NCI-H1105 treated with DMSO at 0.1 percent for 48 hours (cell line): ENCODE measurements around the gene ZNHIT6.
A peak's percentile ranks its signal among the peaks of the same experiment; 100 is the strongest.
"Not testable (repeated sequence)": the region's sequence is repeated elsewhere in the genome, so short reads cannot be mapped to it uniquely, and the experiment has no call there.

Experiments used
- DNase-seq: peaks from one replicate; lab custom pipeline; 2025; lab: John Stamatoyannopoulos, UW

The ZNHIT6 gene

DNA sequence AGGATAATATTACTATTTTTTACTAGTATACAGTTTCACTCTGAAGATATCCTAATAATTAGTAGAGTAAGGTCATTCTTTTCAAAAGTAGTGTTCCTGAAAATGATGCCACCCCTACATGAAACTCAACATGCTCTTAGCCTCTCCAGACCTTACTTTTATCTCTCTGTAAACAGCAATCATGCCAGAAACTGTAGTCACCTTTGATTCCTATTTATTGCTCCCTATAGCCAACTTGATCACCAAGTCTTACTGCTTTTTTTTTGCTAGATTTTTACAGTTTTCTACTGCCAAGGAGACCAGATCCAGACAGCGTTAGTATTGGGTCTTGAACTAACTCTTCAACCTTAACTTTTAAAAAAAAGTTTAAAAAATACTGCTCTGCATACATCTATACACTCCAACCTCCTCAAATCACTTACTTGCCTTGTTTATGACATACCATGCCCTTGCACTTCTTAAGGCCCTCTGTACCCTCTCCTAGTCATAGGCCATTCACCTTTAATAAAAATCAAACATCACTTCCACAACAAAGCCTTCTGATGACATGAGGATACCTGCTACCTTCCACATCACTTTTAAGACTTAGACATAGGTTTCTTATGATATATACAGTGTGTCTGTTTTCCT lies 36.1 kb downstream of the ZNHIT6 start:
- DNase-seq, result no peak

DNA sequence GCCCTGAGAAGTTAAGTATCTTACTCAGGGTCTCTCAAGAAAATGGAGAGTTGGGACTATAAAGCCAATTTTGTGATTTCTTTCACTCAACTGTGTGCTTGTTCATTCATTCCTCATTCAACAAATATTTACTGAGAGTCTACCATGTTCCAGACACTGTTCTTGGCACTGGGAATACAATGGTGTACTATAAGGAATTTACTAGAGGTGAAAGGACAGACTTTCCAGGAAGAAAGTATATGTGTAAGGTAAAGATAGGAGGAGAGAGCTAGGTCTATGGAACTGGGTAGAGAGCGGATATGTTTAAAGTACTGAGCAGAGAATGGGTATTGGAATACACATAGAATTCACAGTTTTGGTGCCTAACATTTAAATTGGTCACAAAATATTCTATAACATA lies 42.3 kb downstream of the ZNHIT6 start:
- no peak for DNase-seq

DNA sequence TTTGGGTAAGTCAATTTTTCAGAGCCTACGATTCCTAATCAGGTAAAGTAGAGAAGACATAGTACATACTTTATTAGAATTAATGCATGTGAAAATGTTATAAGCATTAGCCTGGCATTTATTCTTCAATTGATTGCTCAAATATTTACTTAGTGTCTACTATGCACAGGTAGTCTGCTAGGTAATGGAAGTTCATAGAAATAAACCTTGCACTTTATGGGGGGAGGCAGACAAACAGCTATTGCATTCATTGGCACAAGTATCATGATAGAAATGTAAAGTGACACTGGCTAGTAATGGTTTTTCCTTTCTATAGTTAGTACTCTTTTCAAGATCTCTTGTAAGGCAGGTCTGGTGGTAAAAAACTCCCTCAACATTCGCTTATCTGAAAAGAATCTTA lies 44.9 kb downstream of the ZNHIT6 start:
- DNase-seq, result no peak

DNA sequence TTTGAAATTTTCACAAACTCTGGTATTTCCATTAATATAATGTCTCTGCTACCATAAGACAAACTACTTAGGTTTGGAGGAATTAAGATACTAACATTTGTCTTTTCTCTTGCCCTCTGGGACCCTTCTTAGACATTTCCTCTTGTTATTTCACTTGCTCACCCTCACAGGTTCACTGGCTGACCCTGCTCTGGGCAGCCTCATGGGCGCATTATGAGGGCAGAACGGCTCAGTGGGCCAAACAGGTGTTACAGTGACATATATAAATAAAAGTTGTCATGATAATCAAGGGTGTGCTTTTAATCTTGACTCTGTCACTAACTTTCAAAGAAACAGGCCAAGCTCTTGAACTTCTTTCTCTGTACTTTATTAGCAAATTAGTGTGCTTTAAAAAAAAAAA lies 46.5 kb downstream of the ZNHIT6 start:
- DNase-seq, result no peak

DNA sequence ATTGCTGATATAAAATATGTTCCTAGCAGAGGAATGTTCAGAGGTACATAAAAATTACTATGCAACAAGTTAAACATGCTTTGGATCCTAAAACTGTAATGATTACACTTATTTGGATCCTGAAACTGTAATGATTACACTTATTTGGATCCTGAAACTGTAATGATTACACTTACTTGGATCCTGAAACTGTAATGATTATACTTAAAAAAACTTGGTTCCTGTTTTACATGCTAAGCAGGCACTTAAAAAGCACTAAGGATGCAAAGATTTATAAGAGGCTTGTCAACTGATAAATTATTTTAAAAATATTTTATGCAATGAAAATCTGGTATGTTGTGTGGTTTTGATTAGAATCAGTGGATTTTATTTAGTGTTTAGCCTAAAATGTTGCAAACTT lies 47.7 kb downstream of the ZNHIT6 start:
- DNase-seq, result no peak

DNA sequence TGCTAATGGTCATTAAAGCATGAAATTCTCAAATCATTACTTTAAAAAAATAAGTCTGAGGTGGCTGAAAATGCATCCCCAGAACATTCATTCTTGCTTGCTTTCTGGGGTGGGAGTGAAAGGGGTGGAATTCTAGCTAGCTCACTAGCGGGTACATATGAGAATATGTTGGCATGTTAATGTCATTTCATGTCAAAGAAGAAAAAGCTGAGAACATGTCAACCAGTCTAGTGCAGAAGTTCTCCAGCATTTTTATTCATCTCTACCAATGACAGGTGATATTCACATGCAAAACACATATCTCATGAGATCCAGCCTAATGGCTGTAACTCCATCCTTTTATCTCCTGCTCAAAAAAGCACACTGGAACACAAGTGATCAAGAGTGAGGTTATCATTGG lies 49.1 kb downstream of the ZNHIT6 start:
- DNase-seq, result no peak

DNA sequence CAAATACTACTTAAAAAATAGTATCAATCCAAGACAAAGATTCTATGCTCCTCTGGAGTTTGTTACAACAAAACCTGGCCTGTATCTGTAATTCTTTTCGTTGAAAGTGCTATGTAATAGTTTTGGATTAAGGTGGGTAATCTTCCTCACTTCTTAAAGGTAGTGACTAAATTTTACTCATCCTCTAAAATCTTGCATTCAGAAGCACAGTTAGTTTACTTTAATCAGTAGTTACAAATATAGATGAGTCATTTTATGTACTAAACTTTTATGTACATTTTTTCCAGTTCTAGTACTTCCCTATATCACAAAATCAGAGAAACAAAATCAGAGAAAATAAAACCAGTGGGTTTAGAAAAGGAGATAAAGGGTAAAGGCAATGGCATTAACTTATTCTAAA lies 51.3 kb downstream of the ZNHIT6 start:
- DNase-seq, result no peak

DNA sequence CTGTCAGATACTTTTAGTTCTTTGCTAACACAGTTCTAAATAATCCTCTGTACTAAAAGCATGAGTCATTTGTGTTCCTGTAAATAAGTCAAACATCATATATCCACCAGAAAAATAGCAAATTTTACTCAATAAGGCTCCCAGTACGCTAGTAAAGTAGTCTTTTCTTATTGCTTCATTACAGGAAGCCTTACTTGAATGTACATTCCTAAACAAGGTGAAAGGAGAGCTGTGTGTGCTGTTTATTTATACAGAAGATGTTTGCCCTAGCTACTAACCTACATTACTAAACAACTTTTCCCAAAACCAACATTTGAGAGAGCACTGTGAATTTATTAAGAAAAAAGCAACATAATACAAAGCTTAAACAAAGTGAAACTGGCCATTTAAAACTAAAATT lies 52.0 kb downstream of the ZNHIT6 start:
- no peak for DNase-seq

DNA sequence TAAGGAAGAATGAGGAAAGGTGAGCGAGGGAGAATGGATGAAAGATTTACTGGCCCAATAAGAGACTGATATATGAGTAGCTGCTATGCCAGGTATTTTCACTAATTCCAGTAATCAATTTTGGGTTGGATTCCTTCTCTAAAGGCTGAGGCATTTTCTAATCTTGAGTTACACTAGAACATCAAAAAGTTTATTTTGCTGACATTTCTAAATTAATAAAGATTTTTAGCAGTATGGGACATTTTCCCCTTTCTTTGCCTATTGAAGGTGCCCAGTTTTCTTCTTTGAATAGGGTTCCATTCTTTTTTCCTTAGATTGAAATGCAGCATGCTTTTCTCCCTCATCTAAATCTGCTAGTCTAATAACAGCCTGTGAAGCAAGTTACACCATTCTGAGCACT lies 52.9 kb downstream of the ZNHIT6 start:
- DNase-seq, result no peak

DNA sequence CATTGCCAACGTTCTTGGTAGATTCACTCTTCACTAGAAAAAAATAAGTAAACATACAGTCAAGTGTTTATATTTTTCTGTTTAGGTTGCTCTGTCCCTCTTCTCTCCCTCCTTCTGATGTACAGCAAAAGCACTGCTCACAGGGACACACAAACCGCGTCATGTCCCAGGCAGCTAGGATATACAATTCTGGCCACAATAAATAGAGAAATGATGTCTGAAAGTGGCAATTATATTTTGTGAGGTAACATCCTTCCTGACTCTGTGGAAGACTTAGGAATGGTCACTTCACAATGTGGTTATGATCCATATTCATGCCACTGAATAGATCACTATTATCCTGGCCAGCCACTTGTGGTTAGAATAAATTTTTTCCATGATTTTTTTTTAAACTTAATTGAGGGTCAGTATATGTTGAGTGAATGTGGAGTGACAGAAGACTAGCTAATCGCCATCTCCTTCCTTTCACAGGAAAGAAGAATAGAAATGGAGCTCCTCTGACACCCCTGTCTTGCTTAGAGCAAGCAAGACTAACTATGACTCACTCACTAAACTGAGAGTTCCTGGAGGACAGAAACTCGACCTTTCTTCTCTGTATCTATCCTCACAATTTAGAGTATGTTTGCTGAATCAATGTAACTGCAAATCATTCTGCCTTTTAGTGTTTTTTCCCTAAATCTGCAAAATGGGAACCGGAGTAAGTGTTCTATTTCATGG lies 54.0 kb downstream of the ZNHIT6 start:
- no peak for DNase-seq

DNA sequence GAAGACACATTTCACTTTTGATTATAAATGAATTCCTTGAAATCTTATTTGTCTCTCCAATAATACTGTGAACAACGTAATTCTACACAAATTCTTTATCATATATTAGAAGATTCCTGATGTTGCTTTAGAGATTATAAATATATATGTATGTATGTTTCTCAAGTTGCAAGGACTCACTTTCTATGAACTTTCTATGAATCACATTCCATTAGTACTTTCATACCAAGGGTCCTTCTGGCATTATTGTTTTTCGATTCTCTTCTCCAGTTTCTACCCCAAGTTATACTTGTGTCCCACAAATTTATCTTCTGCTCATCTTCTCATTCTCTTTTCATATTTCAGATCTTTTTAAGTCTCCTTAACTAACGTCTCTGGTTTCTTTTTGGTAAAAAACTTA lies 55.9 kb downstream of the ZNHIT6 start:
- no peak for DNase-seq

DNA sequence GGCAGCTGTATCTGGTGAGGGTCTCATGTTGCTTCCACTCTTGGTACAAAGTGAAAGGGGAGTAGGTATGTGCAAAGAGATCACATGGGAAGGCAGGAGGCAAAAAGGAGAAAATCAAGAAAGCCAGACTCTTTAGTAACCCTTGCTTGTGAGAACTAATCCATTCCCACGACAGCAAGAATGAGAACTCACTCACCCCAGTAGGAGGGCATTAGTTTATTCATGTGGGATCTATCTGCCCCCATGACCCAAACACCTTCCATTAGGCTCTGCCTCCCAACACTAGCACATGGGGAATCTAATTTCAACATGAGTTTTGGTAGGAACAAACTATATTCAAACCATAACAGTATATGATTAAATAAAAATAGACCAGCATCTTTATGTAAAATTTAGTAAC lies 57.6 kb downstream of the ZNHIT6 start:
- no peak for DNase-seq

DNA sequence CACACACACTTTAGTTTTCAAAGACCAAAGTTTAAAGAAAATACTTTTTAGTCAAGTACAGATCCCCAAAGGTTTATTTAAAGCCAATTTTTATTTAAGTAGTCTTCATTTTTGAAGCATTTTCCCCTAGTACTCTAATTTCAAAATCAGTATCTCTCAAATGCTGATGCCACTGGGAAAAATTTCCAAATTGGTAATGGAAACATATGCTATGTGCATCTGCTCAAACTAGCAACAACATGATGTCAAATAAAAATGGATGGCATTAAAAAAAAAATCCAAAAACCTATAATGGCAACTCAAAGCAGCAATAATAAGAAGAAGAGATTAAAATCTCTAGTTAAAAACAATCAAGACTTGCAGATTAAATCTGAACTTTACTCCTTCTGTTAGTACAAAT lies 58.6 kb downstream of the ZNHIT6 start:
- DNase-seq, result no peak

DNA sequence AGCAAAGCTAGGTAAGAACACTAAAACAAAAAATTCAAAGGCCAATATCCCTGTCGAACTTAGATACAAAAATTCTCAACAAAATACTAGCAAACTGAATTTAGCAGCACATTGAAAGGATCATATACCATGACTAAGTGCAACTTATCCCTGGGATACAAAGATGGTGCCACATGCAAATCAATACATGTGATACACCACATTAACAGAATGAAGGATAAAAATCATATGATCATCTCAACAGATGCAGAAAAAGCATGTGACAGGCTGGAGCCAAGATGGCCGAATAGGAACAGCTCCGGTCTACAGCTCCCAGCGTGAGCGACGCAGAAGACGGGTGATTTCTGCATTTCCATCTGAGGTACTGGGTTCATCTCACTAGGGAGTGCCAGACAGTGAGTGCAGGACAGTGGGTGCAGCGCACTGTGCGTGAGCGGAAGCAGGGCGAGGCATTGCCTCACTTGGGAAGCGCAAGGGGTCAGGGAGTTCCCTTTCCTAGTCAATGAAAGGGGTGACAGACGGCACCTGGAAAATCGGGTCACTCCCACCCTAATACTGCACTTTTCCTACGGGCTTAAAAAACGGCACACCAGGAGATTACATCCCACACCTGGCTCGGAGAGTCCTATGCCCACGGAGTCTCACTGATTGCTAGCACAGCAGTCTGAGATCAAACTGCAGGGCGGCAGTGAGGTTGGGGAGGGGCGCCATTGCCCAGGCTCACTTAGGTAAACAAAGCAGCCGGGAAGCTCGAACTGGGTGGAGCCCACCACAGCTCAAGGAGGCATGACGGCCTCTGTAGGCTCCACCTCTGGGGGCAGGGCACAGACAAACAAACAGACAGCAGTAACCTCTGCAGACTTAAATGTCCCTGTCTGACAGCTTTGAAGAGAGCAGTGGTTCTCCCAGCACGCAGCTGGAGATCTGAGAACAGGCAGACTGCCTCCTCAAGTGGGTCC lies 66.4 kb downstream of the ZNHIT6 start:
- peak; percentile 13 for DNase-seq

DNA sequence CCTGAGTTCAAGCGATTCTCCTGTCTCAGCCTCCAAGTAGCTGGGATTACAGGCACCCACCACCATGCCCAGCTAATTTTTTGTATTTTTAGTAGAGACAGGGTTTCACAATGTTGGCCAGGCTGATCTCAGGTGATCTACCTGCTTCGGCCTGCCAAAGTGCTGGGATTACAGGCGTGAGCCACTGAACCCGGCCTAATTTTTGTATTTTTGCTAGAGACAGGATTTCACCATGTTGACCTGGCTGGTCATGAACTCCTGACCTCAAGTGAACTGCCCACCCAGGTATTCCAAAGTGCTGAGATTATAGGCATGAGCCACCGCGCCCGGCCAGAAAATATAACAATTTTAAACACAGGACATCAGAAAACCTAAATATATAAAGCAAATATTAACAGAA lies 68.3 kb downstream of the ZNHIT6 start:
- not testable (repeated sequence) for DNase-seq

DNA sequence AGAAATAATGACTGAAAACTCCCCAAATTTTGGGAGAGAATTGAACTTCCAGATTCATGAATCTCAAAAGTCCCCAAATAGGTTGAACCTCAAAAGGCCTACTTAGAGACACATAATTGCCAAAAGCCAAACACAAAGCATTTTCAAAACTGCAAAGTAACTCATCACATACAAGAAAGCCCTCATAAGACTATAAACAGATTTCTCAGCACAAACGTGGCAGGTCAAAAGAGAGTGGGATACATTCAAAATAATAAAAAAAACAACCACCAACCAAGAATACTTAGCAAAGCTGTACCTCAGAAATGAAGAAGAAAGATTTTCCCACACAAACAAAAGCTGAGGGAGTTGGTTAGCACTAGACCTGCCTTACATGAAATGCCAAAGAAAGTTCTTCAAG lies 69.8 kb downstream of the ZNHIT6 start:
- DNase-seq, result no peak

DNA sequence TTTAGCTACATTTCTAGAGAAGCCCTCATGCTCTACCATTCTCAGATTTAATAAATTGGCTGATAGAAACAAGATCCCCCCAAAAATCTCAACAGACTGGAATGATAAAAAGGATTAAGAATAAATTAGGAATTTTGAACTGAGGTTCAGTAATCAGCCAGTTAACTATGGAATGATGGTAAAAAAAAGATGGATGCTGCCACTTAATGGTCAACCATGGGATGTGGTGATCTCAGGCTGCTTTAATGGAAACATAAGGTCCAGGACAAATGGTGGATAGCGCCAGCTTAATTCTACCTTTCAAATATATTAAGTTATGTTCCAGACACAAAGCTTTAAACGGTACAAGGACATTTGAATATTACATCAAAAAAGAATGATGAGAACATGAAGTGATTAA lies 77.7 kb downstream of the ZNHIT6 start:
- no peak for DNase-seq

DNA sequence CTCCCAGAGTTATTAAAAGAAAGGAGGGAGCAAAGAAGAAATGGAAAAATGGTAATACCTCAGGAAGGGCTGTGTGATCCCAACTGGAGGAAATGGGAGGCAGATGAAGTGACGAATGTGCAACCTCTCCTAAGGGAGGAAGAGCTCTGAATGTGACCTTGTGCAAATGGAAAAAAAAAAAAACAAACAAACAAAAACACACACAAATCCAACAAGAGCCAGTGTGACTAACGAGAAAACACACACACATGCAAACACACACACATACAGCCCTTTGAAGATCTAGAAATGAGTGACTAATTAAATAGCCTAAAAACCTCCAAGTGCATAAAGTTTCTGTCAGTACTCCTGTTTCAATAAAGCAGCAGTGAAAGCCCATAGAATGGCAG lies 78.7 kb downstream of the ZNHIT6 start:
- DNase-seq, result no peak

DNA sequence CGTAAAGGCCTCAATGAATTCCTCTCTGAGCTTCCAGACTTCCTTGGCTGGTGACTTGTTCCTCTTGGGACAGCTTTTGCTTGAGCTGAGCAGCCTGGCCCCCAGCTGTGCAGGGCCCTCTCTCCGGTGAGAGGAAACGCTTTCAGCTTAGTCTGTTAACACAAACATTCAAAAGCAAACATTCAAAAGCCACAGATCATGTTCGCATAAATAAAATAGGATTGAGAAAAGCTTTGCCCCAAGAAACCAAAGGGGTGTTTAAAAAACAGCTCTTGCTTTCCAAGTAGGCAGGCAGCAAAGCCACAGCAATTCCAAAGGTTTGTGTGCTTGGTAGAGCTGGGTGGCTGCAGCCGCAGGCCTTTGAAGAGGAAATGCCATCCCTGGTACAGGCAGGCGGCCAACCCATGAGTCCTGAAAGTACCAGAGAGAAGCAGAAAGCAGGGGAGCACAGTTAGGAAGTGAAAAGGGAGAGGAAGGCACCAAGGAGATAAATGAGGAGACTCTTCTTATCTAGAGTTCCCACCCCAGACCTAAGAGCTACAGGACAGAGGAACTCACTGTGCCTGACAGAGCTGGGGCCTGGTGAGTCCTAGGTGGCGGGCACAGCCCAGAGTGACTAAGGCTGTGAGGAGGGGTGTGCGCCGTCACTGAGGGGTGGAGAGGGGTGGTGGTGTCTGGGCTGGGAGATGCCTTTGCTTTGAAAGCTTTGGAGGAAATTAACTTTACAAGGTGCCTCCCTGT lies 79.3 kb downstream of the ZNHIT6 start:
- no peak for DNase-seq

DNA sequence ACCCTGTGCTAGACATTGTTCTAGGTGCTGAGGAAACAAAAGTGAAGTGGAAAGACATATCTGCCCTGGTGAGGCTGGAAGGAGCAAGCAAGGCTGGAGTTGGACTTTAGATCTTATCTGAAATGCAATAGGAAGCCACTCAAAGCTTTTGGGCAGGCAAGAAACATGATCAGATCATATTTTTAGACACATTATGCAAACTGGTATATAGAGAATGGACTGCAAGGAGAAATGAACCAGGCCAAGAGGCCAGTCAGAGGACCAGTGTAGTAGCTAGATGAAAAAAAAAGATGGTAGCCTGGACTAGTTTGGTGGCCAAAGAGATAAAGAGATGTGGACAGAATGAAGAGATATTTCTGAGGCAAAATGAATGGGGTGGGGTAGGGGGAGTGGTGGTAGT lies 81.4 kb downstream of the ZNHIT6 start:
- no peak for DNase-seq

DNA sequence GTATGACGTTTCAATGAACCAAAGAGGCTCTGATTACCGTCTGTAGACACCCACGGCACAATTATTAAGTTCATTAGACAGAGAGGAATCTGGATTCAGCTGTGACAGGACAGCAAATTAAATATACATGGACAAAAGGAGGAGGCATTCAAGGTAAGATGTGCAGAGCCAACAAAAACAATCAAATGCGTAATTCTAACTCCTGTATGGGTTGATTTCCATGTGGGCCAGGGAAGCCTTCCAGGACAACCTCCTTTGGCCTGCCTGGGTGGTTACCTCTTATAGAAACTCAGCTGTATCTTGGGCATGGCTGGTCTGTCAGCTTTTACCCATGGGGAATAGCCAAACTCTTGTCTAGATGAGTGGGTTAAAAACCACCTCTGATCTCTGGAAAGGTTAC lies 83.9 kb downstream of the ZNHIT6 start:
- no peak for DNase-seq

DNA sequence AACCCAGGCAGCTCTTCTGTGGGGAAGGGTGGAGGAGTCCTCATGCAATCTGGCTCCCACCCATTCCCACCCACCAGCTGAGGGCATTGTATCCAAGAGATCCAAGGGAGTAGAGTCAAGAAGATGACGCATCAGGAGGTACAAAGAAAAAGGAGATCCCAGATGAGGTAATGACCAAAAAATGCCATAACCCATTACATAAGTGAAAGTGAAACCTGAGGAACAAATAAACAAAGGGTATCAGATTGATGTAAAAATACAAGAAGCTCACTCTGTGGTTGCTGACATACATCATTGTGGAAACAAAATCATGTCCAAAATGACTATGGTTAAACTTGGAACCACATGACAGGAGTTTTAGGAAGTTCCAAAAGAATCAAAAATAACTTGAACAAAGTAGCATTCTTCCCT lies 85.2 kb downstream of the ZNHIT6 start:
- no peak for DNase-seq
